NCI-H748 (cell line): ENCODE results near the gene CAV2.
A peak's percentile ranks its signal among the peaks of the same experiment; 100 is the strongest.

ENCODE experiments used
- DNase-seq: peaks from one replicate; lab custom pipeline; 2025; ENCODE audit not compliant: unreplicated experiment; lab: John Stamatoyannopoulos, UW

CAV2 gene

DNA sequence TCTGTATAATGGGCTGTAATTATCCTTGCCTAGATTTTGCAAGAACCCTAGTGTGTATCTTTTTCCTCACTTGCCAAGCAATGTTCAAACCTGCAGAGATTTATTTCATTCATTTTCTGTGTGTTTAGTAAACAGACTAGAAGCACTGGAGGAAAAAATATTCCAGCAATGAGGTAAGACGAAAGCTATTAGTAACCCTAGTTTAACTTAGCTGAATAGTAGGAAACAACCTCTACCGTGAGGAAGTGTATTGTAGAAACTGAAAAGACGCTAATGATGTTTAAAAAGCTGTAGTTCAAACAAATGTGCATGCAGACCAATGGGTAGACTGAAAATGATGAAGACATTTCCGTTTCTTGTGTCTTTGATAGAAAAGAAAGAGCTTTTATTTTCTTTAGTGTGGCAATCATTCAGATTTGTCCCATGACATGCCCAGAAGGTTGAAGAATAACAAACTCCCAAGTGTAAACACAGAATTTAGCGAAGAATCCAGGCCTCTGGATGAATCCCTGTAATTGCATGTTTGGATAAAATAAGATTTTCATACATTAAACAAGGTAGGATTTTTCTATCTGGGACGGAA lies 46.0 kb downstream of the CAV2 start:
- DNase-seq, result no peak

DNA sequence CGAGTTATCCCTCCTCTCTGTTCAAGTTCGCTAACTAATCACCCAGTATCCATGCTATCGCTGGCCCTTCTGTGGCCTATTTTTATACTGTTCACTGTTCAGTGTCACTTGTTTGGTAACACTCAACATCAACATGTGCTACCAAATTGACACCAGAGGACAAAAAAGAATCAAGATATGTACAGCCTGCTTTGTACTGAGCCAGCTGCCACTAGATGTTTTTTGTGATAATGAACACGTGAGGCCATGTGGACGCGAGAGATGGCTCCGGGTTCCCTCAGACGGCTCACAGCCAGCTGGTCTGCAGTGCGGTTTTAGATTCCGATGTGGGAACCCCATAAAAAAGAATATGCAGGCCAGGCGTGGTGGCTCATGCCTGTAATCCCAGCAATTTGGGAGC lies 46.5 kb downstream of the CAV2 start:
- no peak for DNase-seq

DNA sequence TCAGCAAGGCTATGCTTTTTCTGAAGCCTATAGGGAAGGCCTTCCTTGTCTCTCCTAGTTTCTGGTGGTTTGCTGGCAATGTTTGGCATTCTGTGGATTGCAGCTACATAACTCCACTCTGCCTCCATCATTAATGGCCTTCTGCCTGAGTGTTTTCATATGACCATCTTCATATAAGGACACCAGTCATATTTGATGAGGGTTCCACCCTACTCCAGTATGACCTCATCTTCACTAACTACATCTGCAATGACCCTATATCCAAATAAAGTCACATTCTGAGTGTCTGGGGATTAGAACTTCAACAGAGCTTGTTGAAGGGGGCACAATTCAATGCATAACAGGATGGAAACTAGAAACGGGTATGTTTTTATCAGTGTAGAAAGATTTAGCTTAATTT lies 47.4 kb downstream of the CAV2 start:
- no peak for DNase-seq

DNA sequence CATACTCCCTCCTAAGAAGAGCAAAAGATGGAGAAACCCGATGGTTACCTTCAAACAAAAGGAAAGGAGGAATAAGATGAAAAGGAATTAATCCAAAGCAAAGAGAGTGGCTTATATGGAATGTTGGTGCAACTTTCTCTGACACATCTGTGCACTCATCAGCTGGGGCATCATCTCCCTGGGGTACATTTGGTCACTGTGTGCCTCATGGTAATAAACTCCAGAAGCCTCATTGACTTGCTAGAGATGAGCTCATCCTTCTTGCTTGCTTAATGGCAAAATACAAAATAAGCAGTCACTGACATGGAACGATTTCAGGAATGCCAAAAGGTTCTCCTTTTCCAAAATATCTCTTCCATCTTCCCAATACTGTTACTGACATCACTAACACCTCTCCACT lies 47.8 kb downstream of the CAV2 start:
- DNase-seq, result no peak

DNA sequence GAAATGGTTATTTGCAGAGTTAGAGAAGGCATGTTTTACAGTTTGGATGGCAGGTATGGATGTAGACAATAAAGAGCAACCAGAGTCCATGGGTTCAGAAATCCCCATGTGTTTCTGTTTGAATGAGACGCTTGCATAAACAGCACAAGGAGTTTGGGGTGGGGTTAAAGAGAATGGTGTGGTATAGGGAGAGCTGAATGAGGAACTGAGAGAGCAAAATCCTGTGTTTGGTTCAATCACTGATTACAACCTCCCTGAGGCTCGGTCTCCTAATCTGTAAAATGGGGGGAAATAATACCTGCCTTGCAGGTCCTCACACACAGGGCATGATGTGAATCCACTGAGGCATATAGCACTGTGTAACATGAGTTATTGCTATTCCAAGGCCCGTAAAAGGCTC lies 49.0 kb downstream of the CAV2 start:
- DNase-seq, result no peak

DNA sequence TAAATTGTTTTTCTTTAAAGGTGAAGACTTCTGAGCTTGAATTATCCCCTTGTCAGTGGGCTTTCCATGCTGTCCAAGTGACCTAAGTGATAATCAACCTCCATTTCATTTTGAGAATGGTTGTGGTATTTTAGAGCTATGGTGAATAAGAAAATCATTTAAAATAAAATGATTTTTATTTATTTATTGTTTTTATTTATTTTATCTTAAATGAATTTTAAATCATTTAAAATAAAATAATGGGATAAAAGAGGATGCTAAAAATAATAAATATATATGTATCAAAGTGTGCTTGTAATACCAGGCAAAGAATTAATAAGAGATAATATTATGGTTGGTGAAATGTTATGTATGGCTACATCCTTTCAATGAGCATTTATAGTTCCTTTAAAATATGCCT lies 49.8 kb downstream of the CAV2 start:
- DNase-seq, result no peak

DNA sequence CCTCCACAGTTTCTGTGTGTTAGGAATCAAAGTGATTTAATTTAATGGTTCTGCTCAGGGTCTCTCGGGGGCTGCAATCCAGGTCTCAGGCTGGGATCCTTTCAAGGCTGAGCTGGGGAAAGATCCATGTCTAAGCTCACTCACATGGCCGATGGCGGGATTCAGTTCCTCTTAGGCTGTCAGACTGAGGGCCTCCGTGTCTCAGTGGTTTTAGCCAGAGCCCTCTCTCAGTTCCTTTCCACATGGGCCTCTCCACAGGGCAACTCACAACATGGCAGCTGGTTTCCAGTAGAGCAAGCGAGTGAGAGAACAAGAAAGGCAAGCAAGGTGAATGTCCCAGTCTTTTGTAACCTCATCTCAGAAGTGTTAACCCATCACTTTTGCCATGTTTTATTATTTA lies 52.2 kb downstream of the CAV2 start:
- DNase-seq, result no peak

DNA sequence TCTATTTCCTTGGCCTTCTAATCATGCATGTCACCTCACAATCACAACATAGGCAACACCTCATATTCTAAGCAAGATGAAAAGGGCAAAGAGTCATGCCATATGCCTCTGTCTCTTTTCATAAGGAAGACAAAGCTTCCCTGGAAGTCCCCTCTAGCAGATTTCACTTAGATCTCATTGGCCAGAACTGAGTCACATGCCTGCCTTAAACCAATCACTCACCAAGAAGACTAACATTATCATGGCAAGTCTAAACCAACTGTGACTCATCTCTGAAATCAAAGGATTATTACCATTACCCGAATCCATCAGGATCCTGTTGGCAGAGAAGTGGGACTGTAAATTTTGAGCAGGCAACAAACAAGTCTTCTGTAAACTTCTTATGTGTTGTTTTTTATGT lies 53.1 kb downstream of the CAV2 start:
- no peak for DNase-seq

DNA sequence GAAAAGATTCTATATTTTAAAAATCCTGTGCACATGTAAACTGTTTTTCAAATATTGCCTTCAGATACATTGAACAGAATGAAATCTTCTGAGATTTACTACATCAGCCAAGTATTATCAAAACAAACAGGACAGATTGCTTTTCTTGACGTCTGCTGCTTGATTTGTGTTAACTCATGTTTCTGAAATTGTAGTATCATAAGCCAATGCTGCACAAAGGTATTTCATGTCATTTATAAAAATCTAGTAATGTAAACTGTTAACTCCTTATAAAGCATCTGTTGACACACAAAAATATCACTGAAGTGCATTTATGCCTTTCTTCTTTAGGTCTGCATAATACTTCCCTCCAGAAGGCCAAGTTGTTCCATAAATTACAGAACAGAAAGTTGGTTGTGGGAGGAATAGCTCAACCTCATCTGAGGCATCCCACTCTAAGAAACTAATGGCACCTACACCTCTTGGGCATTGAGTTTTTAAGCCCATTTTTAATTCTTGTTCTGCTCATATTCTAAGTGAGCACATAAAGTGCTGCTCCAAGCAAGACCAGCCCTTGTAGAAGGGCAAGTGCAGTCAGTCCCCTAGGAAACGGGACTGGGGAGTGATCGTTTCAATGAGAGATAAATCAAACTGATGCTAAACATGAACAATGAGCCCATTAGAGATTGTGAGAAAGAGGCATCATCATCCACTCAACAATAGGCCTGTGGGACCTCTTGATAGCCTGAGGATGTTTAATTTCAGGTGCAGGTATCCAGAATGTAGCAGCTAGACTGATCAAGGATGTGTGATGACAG lies 53.8 kb downstream of the CAV2 start:
- peak; percentile 19 for DNase-seq

DNA sequence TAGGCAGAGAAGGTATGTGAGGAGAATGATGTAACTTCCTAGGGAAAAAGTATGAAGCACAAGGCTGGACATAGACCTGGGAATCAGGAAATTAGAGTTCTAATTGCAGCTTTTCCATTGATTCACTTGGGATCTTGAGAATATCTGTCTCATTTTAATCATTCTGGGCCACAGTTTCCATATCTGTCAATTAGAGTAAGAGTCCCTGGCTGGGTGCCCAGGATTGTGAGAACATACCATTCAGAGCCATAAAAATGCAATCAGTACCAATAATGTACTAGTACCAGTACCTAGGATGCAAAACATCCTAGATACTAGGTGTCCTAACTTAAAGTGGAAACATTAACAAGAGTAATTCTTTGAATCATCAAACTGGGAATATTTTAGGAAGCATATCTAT lies 54.9 kb downstream of the CAV2 start:
- no peak for DNase-seq

DNA sequence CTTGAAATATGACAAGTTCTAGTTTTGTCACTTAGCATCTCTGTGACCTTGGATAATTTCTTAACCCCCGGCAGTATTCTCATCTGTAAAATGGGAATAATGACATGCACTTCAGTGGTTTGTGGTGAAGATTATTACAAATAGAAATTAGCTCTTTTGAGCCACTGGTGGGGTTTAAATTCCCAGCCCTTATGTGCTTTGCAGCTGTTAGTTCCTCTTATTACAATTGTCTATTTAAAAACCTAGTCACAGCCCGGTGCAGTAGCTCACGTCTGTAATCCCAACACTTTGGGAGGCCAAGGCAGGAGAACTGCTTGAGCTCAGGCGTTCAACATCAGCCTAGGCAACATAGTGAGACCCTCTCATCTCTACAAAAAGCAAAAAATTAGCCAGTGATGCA lies 55.4 kb downstream of the CAV2 start:
- no peak for DNase-seq

DNA sequence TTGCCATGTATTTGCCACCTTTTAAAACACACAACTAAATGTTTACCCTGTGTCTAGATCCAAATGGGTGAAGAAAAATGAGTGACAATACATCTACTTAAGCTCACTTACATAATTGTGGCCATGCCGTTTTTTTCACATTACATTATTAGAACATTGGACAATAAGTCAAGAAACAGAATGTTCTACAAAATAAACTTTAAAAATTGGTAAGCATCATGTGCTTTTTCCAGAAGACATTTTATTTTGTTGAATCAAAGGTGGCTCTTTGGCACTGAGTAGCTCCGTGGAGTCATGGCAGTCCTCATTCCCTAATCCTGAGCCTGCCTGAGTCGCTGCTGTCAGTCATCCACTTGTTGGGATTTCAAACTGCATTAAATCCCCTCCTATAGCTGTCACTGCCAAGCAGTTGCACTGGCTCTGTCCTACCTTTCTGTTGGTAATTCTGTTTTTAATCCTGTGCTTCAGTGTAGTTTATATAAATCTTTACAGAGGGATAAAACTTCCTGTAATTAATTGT lies 57.6 kb downstream of the CAV2 start:
- no peak for DNase-seq

DNA sequence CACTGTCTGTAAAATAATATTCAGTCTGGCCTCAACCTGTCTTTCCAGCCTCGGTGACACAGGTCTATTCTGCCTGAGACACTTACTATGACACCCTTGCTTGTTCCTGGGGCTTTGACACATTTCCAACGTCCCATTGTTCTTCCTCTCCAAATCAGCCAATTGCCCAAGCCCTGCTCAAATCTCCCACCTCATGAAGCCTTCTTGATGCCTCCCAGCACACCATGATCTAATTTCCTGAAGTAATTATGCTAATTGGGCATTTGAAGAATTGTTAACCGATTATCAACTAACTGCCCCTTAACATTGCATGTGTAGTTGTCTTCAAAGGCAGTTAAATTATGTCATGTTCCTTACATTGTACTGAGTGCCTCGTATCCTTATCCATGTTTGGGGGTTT lies 58.4 kb downstream of the CAV2 start:
- no peak for DNase-seq
